SK-N-SH (cell line): ENCODE data around the gene PADI2. TPM values are rescaled to one million over a fixed set of nuclear protein-coding genes. Genes with fewer than 3 reads are reported as not detected.

Experiments used
- CTCF ChIA-PET: fragments of 300-600, 350-600 bp; formaldehyde crosslinking; extraction: SDS; loops from one replicate; lab custom pipeline; 2021; lab: Yijun Ruan, JAX
- POLR2A ChIA-PET: fragments of 350-600 bp; sonication (Branson Sonifier 250); formaldehyde crosslinking; extraction: SDS; loops from one replicate; lab custom pipeline; 2020; ENCODE audit warnings: antibody characterized with exemption, inconsistent platforms; lab: Yijun Ruan, JAX
- DNase-seq: peaks from one replicate; pipeline ENCODE4 v3.0.0; 2012
- H2AFZ ChIP-seq: fragments of 200-600 bp; sonication (generic); 2 replicates; pipeline ENCODE4 v1.8.1; 2016; ENCODE audit warnings: antibody characterized with exemption, mild to moderate bottlenecking, low read depth
- H3F3A ChIP-seq: fragments of 200-600 bp; sonication (generic); replicated peaks from 2 replicates; pipeline ENCODE3; 2016; ENCODE audit warnings: antibody characterized with exemption, mild to moderate bottlenecking; ENCODE audit not compliant: insufficient read depth
- H3K27ac ChIP-seq, 2 experiments: fragments of 200-500 bp in 1 of 2; fragments of 200-600 bp in 1 of 2; sonication (Bioruptor generic) in 1 of 2; sonication (generic), shearing (Covaris generic) in 1 of 2; 2 replicates each; pipeline versions ENCODE4 v1.5.1 to v1.6.1; 2014 to 2016; ENCODE audit warnings: low read depth in 2 of 2, inconsistent platforms in 1 of 2, low read length in 1 of 2, mild to moderate bottlenecking in 1 of 2, mixed read lengths in 1 of 2
- H3K27me3 ChIP-seq: fragments of 200-600 bp; sonication (generic), shearing (Covaris generic); 2 replicates; pipeline ENCODE4 v1.6.1; 2016; ENCODE audit warnings: mixed run types; ENCODE audit not compliant: insufficient read depth
- H3K36me3 ChIP-seq, 2 experiments: fragments of 200-500 bp in 1 of 2; fragments of 200-600 bp in 1 of 2; sonication (Bioruptor generic) in 1 of 2; sonication (generic) in 1 of 2; replicated peaks in 1 of 2; 2 replicates each; pipeline versions ENCODE3 to v1.5.1; 2014 to 2016; ENCODE audit warnings: low read length in 1 of 2, mild to moderate bottlenecking in 1 of 2; ENCODE audit not compliant: insufficient read depth in 2 of 2, control insufficient read depth in 1 of 2
- H3K4me1 ChIP-seq, 2 experiments: fragments of 200-500 bp in 1 of 2; fragments of 200-600 bp in 1 of 2; sonication (Bioruptor generic) in 1 of 2; sonication (generic), shearing (Covaris generic) in 1 of 2; 2 replicates each; pipeline versions ENCODE4 v1.5.1 to v1.6.1; 2014 to 2016; ENCODE audit warnings: low read depth in 1 of 2, low read length in 1 of 2, mixed run types in 1 of 2; ENCODE audit not compliant: insufficient read depth in 2 of 2, control insufficient read depth in 1 of 2
- H3K4me2 ChIP-seq: fragments of 200-600 bp; sonication (generic), shearing (Covaris generic); 2 replicates; pipeline ENCODE4 v1.6.1; 2017; ENCODE audit warnings: mixed run types
- H3K4me3 ChIP-seq, 2 experiments: fragments of 200-500 bp in 1 of 2; fragments of 200-600 bp in 1 of 2; sonication (Bioruptor generic) in 1 of 2; sonication (generic), shearing (Covaris generic) in 1 of 2; 2 replicates each; pipeline versions ENCODE4 v1.5.1 to v1.8.1; 2014 to 2016; ENCODE audit warnings: low read depth in 2 of 2, inconsistent platforms in 1 of 2, low read length in 1 of 2, mild to moderate bottlenecking in 1 of 2, mixed read lengths in 1 of 2, moderate library complexity in 1 of 2
- H3K79me2 ChIP-seq: fragments of 200-600 bp; sonication (generic); 2 replicates; pipeline ENCODE4 v1.8.1; 2017; ENCODE audit warnings: mild to moderate bottlenecking; ENCODE audit not compliant: insufficient read depth
- H3K9ac ChIP-seq: fragments of 200-600 bp; sonication (generic); 2 replicates; pipeline ENCODE4 v1.6.1; 2017; ENCODE audit warnings: mixed run types
- H3K9me2 ChIP-seq: fragments of 200-600 bp; sonication (generic); 2 replicates; pipeline ENCODE4 v1.6.1; 2017; ENCODE audit warnings: mixed run types
- H3K9me3 ChIP-seq: fragments of 200-600 bp; sonication (generic); 2 replicates; pipeline ENCODE4 v1.6.1; 2017; ENCODE audit warnings: mixed run types, mild to moderate bottlenecking, moderate library complexity
- H4K20me1 ChIP-seq: fragments of 200-600 bp; sonication (generic); 2 replicates; pipeline ENCODE4 v1.6.1; 2017; ENCODE audit warnings: mild to moderate bottlenecking, mixed run types; ENCODE audit not compliant: insufficient read depth
- CHD2 ChIP-seq: fragments of 150-350 bp; IDR thresholded peaks from 2 replicates; pipeline ENCODE4 v1.6.1; 2018; ENCODE audit warnings: low read length; ENCODE audit not compliant: partially characterized antibody
- CTCF ChIP-seq: fragments of 200-600 bp; sonication (generic); IDR thresholded peaks from 2 replicates; pipeline ENCODE4 v1.6.1; 2017; ENCODE audit warnings: antibody characterized with exemption, mild to moderate bottlenecking, moderate library complexity
- EP300 ChIP-seq, 2 experiments: IDR thresholded peaks; 2 replicates each; pipeline versions ENCODE4 v1.4.0 to v1.6.1; 2012; ENCODE audit warnings: borderline replicate concordance in 1 of 2, low read depth in 1 of 2, low read length in 1 of 2
- EZH2phosphoT487 ChIP-seq: fragments of 200-600 bp; sonication (generic); IDR thresholded peaks from 2 replicates; pipeline ENCODE4 v1.6.1; 2017; ENCODE audit warnings: low read depth, mixed run types, mild to moderate bottlenecking, antibody characterized with exemption, moderate library complexity, borderline replicate concordance
- FOSL2 ChIP-seq: IDR thresholded peaks from 2 replicates; pipeline ENCODE4 v1.4.0; 2012; ENCODE audit warnings: low read depth, mild to moderate bottlenecking, moderate library complexity, borderline replicate concordance
- FOXJ3 ChIP-seq: sonication (generic); formaldehyde crosslinking; IDR thresholded peaks from 2 replicates; pipeline ENCODE4 v1.5.1; 2020; ENCODE audit warnings: mild to moderate bottlenecking, missing genetic modification reagents
- GABPA ChIP-seq: IDR thresholded peaks from 2 replicates; pipeline ENCODE4 v1.4.0; 2012; ENCODE audit warnings: low read depth, mild to moderate bottlenecking
- MXI1 ChIP-seq: IDR thresholded peaks from 2 replicates; pipeline ENCODE4 v1.6.1; 2012; ENCODE audit warnings: mild to moderate bottlenecking, low read depth, low read length, improper control_type of control experiment
- NFIC ChIP-seq: IDR thresholded peaks from 2 replicates; pipeline ENCODE4 v1.4.0; 2012; ENCODE audit warnings: borderline replicate concordance
- NRF1 ChIP-seq: IDR thresholded peaks from 2 replicates; pipeline ENCODE4 v1.6.1; 2012; ENCODE audit warnings: low read depth, mild to moderate bottlenecking, low read length
- RFX5 ChIP-seq: IDR thresholded peaks from 2 replicates; pipeline ENCODE4 v1.6.1; 2012; ENCODE audit warnings: mild to moderate bottlenecking, improper control_type of control experiment, low read length
- TAF1 ChIP-seq: IDR thresholded peaks from 2 replicates; pipeline ENCODE4 v1.6.1; 2012; ENCODE audit warnings: low read depth, mild to moderate bottlenecking, low read length, moderate library complexity, borderline replicate concordance
- TEAD4 ChIP-seq: IDR thresholded peaks from 2 replicates; pipeline ENCODE4 v1.4.0; 2012; ENCODE audit warnings: mild to moderate bottlenecking, borderline replicate concordance; ENCODE audit not compliant: insufficient read depth
- ZBTB33 ChIP-seq: IDR thresholded peaks from 2 replicates; pipeline ENCODE4 v1.4.0; 2012; ENCODE audit warnings: low read depth, borderline replicate concordance
- WGBS: methylation state at CpG from one replicate; pipeline ENCODE4 v1.1.6; 2017; ENCODE audit warnings: low lambda C conversion rate; 5-methylcytosine and 5-hydroxymethylcytosine counted together
- polyA plus RNA-seq, 3 experiments: library from polyadenylated mRNA; depleted of rRNA; stranded (reverse); fragments of >200 nt; gene quantifications; 2 replicates each; pipeline ENCODE4 v1.2.3, GENCODE V29; 2012
- TF ChIP-seq, protein P1 (sequence below): IDR thresholded peaks from 2 replicates; pipeline ENCODE4 v1.4.0; 2012; ENCODE audit warnings: low read depth

PADI2 gene
- polyA plus RNA-seq, 1 of the 3 experiments (the other 2 are of a cell fraction) = 0.58 TPM

GRCh38 chr1:17113963-17114362 is 5.3 kb downstream of the PADI2 start:
- no peaks in the 10 kb centered on the region for H3K9me3 ChIP-seq
- no peaks in the 10 kb centered on the region for H4K20me1 ChIP-seq
- H3K27ac ChIP-seq = no peak overlapping the region
- peaks cover 0 to 8% of the 10 kb centered on the region in 2 experiments; a peak in 1 of 4 replicates for H3K4me1 ChIP-seq
- POLR2A ChIA-PET = no interaction called here
- WGBS = 36% methylated on average over 5 of the region's 7 CpGs
- no peak overlapping the region for H3K4me3 ChIP-seq
- H3K36me3 ChIP-seq = no peaks in the 10 kb centered on the region
- CTCF ChIA-PET = interaction anchor here (0.9 to 1.9 kb wide), 3 partner anchors 12 to 232 kb away, joined by 3 to 9 read pairs (median 8); no protein-coding TSS in a partner anchor
- no peak overlapping the region for H3K4me2 ChIP-seq
- no peak overlapping the region for H3K9ac ChIP-seq
- no peaks in the 10 kb centered on the region for H3K79me2 ChIP-seq
- H3K27me3 ChIP-seq = peaks cover 23% of the 10 kb centered on the region
- no peak for DNase-seq
- H2AFZ ChIP-seq = no peak overlapping the region
- H3K9me2 ChIP-seq = no peaks in the 10 kb centered on the region
- H3F3A ChIP-seq = no peaks in the 10 kb centered on the region
- TF ChIP-seq FOXJ3 (no peak), ZBTB33 (no peak), TEAD4 (no peak), RFX5 (no peak), EZH2phosphoT487 (no peak), MXI1 (no peak), TAF1 (no peak)
- TF ChIP-seq, protein P1, sequence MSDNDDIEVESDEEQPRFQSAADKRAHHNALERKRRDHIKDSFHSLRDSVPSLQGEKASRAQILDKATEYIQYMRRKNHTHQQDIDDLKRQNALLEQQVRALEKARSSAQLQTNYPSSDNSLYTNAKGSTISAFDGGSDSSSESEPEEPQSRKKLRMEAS = no peak

DNA sequence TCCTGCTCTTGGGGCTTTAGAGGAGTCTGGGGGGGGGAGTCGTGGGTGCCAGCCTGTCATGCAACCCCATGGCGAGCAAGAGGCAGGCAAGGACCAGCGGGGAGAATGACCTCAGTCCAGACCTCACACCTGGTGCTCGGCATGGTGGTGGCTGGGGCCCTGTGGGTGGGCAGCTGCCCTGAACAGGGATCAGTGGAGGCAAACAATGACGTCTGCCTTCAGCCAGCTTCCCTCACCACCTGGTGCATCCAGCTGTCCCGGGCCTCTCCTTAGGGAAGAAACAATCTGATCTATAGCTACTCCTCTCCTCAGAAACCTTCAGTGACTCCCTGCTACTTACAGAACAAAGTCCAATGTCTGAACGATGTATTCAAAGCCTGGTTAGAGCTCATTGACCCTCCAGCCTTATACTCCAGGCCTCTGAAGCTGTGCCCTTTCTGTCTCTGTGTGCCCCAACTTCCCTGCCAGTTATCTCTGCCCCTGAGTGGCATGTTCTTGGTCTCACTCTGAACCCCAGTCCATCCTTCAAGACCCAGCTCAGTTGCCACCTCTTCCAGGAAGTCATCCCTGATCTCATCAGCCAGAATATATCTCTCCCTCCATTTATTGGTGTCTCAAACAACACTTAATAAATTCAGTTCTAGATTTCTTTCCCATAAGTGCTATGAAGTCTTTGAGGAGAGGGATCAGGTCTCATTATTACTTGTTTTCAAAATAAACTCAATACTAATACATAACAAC is 6.6 kb downstream of the PADI2 start:
- no peak overlapping the region for H2AFZ ChIP-seq
- 0% methylated on average over 1 of the region's 7 CpGs for WGBS
- H3K9me3 ChIP-seq = no peaks in the 10 kb centered on the region
- CTCF ChIA-PET = interaction anchor here (1.3 to 1.7 kb wide), 4 partner anchors 13 to 125 kb away, joined by 3 to 6 read pairs (median 4); no protein-coding TSS in a partner anchor
- H3F3A ChIP-seq = no peaks in the 10 kb centered on the region
- DNase-seq = no peak
- no peaks in the 10 kb centered on the region for H4K20me1 ChIP-seq
- TF ChIP-seq GABPA (no peak), CTCF (no peak), NFIC (no peak), EP300 (IDR thresholded peaks at IDR 0.05; ENCODE audit: borderline replicate concordance in 1 of 2, low read depth in 1 of 2, low read length in 1 of 2) (no peak), FOSL2 (no peak), TAF1 (no peak), NRF1 (no peak), CHD2 (no peak)
- TF ChIP-seq, protein P1 = no peak
- TF ChIP-seq, all 33 proteins: peak for 0
- Histone ChIP-seq H3K4me2 (no peak overlapping the region), H3K4me3 (no peak overlapping the region), H3K27ac (no peak overlapping the region), H3K9ac (no peak overlapping the region), H3K4me1 (peaks cover 0 to 5% of the 10 kb centered on the region in 2 experiments; a peak in 1 of 4 replicates), H3K27me3 (peaks cover 12% of the 10 kb centered on the region; the same call in 1 of the 2 replicates), H3K36me3 (no peaks in the 10 kb centered on the region), H3K79me2 (no peaks in the 10 kb centered on the region), H3K9me2 (no peaks in the 10 kb centered on the region)
- POLR2A ChIA-PET = interaction anchor here (0.7 kb wide), 1 partner anchor 9 kb away, joined by 3 read pairs; no protein-coding TSS in a partner anchor
